SU-DHL-6 (cell line): Measurements from ENCODE around the gene DCAKD.

Experiments used
- H2AFZ ChIP-seq: fragments of 200-600 bp; sonication (generic); 2 replicates; pipeline ENCODE4 v1.6.1; 2014; ENCODE audit warnings: low read depth, mild to moderate bottlenecking, moderate library complexity, mixed read lengths, antibody characterized with exemption, low read length; ENCODE audit not compliant: severe bottlenecking
- H3F3A ChIP-seq: fragments of 200-600 bp; shearing (Covaris generic); 2 replicates; pipeline ENCODE4 v1.6.0; 2016; ENCODE audit warnings: antibody characterized with exemption, mild to moderate bottlenecking; ENCODE audit not compliant: insufficient read depth
- H3K27ac ChIP-seq: fragments of 200-600 bp; sonication (generic); 2 replicates; pipeline ENCODE4 v1.5.1; 2016; ENCODE audit warnings: low read depth, mild to moderate bottlenecking, low read length, moderate library complexity, mixed read lengths
- H3K27me3 ChIP-seq: fragments of 200-600 bp; sonication (generic), shearing (Covaris generic); 2 replicates; pipeline ENCODE4 v1.6.0; 2014; ENCODE audit warnings: mild to moderate bottlenecking, low read length
- H3K36me3 ChIP-seq: fragments of 200-600 bp; sonication (generic); 2 replicates; pipeline ENCODE4 v1.6.1; 2014; ENCODE audit warnings: mild to moderate bottlenecking, low read length, mixed read lengths
- H3K4me2 ChIP-seq: fragments of 300-600, 200-600 bp; shearing (Covaris generic), sonication (generic); 2 replicates; pipeline ENCODE4 v1.6.0; 2014; ENCODE audit warnings: low read length, low read depth, mild to moderate bottlenecking; ENCODE audit not compliant: poor library complexity, severe bottlenecking
- H3K4me3 ChIP-seq: fragments of 200-600 bp; sonication (generic); 2 replicates; pipeline ENCODE4 v1.5.1; 2014; ENCODE audit warnings: antibody characterized with exemption, low read length, mild to moderate bottlenecking, mixed read lengths; ENCODE audit not compliant: insufficient read depth, poor library complexity, severe bottlenecking
- H3K79me2 ChIP-seq: fragments of 200-600 bp; sonication (generic); 2 replicates; pipeline ENCODE4 v1.6.1; 2014; ENCODE audit warnings: mild to moderate bottlenecking, low read length, moderate library complexity; ENCODE audit not compliant: insufficient read depth
- H3K9ac ChIP-seq: fragments of 200-600 bp; sonication (generic); 2 replicates; pipeline ENCODE4 v1.7.0; 2014; ENCODE audit warnings: mild to moderate bottlenecking, low read length
- H3K9me2 ChIP-seq: fragments of 200-600 bp; sonication (generic); replicated peaks from 2 replicates; pipeline ENCODE4 v1.6.1; 2014; ENCODE audit warnings: low read length; ENCODE audit not compliant: insufficient read depth
- H3K9me3 ChIP-seq: fragments of 200-600 bp; sonication (generic); 2 replicates; pipeline ENCODE4 v1.6.1; 2014; ENCODE audit warnings: low read length, mixed read lengths; ENCODE audit not compliant: insufficient read depth
- H4K20me1 ChIP-seq: fragments of 200-600 bp; sonication (generic); 2 replicates; pipeline ENCODE4 v1.6.1; 2014; ENCODE audit warnings: low read depth, mild to moderate bottlenecking, antibody characterized with exemption, low read length, moderate library complexity, mixed read lengths
- EZH2phosphoT487 ChIP-seq: fragments of 200-600 bp; sonication (generic), shearing (Covaris generic); conservative IDR thresholded peaks from 2 replicates; pipeline ENCODE4 v1.6.1; 2018; ENCODE audit warnings: mild to moderate bottlenecking, antibody characterized with exemption, low read length, moderate library complexity, mixed read lengths
- TF ChIP-seq, protein P1 (sequence below): fragments of 200-600 bp; sonication (generic); IDR thresholded peaks from one replicate; pipeline ENCODE4 v1.5.1; 2017; ENCODE audit warnings: antibody characterized with exemption, mild to moderate bottlenecking, low read length, moderate library complexity; ENCODE audit not compliant: insufficient read depth, poor library complexity, severe bottlenecking

The DCAKD gene, protein sequence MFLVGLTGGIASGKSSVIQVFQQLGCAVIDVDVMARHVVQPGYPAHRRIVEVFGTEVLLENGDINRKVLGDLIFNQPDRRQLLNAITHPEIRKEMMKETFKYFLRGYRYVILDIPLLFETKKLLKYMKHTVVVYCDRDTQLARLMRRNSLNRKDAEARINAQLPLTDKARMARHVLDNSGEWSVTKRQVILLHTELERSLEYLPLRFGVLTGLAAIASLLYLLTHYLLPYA

DNA sequence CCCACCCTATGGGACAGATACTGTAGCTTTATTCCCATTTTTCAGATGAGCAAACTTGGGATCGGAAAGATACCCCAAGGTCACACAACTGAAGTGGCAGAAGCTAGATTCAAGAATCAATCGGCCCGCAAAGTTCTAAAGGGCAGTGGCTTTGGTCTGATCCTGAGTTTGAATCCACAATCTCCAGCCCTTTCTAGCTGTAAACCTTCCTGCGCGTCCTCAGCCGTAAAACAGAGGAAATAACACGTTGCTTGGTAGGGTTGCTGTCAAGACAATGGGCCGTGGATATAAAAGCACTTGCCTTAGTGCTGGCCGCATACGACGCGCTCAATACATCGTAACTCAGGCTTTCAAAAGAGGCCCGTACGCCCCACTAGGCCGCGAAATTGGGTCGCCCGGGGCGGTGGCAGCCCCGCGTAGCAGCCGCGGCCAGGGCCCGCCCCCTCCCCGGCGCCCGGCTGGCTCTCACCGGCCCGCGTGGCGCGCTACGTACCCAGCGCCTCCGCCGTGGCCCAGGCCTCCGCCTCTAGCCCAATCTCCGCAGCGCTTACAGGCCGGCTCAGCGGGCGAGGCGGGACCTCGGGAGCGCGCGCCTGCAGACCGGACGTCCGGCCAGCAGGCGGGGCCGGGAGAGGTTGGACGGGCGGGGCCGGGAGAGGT, at the start of gene DCAKD:
Gene DCAKD, minus strand, starts transcription at position 573 of the 660 bp plus-strand sequence. CDS start 16,747 bp downstream, outside the sequence.
- no peaks in the 10 kb centered on the region for H3K36me3 ChIP-seq
- no peaks in the 10 kb centered on the region for H3K9me2 ChIP-seq
- TF ChIP-seq, protein P1, sequence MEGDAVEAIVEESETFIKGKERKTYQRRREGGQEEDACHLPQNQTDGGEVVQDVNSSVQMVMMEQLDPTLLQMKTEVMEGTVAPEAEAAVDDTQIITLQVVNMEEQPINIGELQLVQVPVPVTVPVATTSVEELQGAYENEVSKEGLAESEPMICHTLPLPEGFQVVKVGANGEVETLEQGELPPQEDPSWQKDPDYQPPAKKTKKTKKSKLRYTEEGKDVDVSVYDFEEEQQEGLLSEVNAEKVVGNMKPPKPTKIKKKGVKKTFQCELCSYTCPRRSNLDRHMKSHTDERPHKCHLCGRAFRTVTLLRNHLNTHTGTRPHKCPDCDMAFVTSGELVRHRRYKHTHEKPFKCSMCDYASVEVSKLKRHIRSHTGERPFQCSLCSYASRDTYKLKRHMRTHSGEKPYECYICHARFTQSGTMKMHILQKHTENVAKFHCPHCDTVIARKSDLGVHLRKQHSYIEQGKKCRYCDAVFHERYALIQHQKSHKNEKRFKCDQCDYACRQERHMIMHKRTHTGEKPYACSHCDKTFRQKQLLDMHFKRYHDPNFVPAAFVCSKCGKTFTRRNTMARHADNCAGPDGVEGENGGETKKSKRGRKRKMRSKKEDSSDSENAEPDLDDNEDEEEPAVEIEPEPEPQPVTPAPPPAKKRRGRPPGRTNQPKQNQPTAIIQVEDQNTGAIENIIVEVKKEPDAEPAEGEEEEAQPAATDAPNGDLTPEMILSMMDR, result no peak
- TF ChIP-seq EZH2phosphoT487, result no peak
- H3K4me2 ChIP-seq, result peak within 1 kb of the TSS; percentile 98
- H3K9me3 ChIP-seq, result no peaks in the 10 kb centered on the region
- H4K20me1 ChIP-seq, result no peaks in the 10 kb centered on the region
- H2AFZ ChIP-seq, result peak within 1 kb of the TSS; percentile 32
- H3F3A ChIP-seq, result peaks cover 22% of the 10 kb centered on the region
- H3K9ac ChIP-seq, result peak within 1 kb of the TSS; percentile 97
- no peaks in the 10 kb centered on the region for H3K27me3 ChIP-seq
- peaks cover 42% of the 10 kb centered on the region for H3K79me2 ChIP-seq
- peak within 1 kb of the TSS; percentile 91 for H3K27ac ChIP-seq
- peak within 1 kb of the TSS; percentile 84 for H3K4me3 ChIP-seq

DNA sequence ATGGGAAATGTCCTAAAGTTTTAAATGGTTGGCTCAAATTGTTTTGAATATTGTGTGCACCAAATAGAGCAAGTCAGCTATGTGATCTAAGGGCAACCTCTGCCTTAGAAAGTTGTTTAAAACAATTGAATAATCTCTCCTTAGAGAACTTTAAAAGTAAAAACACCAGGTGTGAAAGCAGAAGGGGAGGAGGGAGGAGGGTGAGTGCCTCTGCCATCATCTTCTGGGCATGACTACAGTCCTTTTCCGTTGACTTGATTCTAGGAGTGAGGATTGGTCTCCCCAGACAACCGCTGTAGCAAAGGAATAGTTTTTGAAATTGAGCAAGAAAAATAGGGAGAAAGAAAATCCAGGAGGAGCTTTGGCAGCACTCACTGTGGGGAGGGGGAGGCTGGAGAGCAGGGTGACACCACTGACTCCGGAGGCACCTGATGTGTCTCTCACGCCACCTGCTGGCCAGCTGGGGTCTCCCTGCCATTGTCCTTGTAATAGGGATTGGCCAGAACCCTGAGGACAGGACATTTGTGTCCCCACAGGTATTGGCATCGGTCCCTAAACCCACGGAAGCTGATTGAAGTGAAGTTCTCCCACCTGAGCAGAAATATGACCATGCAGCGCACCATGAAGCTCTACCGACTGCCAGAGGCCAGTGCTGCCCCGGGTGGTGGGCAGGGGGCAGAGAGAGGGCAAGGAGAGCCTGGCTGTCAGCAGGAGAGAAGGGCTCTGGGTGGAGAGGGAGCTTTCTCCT, 47.6 kb upstream of the DCAKD start:
- Histone ChIP-seq H2AFZ (no peak overlapping the region), H3K9me3 (no peaks in the 10 kb centered on the region), H3K27ac (no peak overlapping the region), H3K79me2 (no peaks in the 10 kb centered on the region), H3K27me3 (no peaks in the 10 kb centered on the region), H3K36me3 (peaks cover 11% of the 10 kb centered on the region; the same call in 1 of the 2 replicates), H3K9ac (no peak overlapping the region), H3K4me2 (no peak overlapping the region), H3F3A (no peaks in the 10 kb centered on the region), H3K4me3 (no peak overlapping the region), H4K20me1 (no peaks in the 10 kb centered on the region), H3K9me2 (no peaks in the 10 kb centered on the region)
- TF ChIP-seq EZH2phosphoT487, result no peak
- TF ChIP-seq, protein P1, result peak; percentile 90

DNA sequence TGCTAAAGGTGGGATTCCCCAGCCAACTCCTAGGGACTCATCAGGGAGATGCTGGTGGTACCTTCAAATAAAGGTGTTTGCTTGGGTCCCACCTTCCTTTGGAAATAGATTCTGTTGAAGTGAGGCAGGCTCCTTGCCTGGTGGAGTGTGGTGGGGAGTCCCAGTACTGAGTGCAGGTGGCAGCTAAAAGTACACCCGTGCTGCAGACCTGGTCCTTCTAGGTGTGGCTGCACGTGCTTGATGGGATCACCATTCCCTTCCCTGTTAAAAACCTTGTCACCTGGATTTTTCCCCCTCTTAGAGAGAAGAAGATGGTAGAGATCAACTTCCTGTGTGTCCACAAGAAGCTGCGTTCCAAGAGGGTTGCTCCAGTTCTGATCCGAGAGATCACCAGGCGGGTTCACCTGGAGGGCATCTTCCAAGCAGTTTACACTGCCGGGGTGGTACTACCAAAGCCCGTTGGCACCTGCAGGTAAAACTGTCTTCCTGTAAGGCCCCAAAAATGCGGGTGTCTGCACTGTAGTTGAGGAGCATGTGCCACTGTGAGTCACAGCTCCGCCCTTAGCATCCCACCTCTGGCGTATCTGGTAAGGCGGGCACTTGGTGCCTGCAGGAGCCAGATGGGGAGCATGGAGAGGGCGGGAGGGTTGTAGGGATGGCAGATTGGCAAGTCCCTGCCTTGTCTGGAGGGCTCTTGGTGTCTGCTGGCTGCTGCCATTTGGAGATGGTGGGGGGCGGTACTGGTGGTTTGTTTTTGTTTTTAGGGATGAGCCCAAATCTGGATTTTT, 46.8 kb upstream of the DCAKD start:
- no peaks in the 10 kb centered on the region for H3K79me2 ChIP-seq
- no peak overlapping the region for H2AFZ ChIP-seq
- H3K4me3 ChIP-seq, result no peak overlapping the region
- no peaks in the 10 kb centered on the region for H4K20me1 ChIP-seq
- no peak overlapping the region for H3K9ac ChIP-seq
- no peak overlapping the region for H3K27ac ChIP-seq
- no peak overlapping the region for H3K4me2 ChIP-seq
- H3K36me3 ChIP-seq, result peaks cover 11% of the 10 kb centered on the region; the same call in 1 of the 2 replicates
- no peaks in the 10 kb centered on the region for H3F3A ChIP-seq
- TF ChIP-seq, protein P1, result no peak
- no peak for TF ChIP-seq EZH2phosphoT487
- no peaks in the 10 kb centered on the region for H3K27me3 ChIP-seq
- no peaks in the 10 kb centered on the region for H3K9me3 ChIP-seq
- H3K9me2 ChIP-seq, result no peaks in the 10 kb centered on the region
